IPS-15b (cell line): ENCODE results near the gene PLP2.
A peak's percentile ranks its signal among the peaks of the same experiment; 100 is the strongest.

Experiments used
- H3K27me3 ChIP-seq: one replicate; pipeline ENCODE4 v1.6.1; 2013; ENCODE audit warnings: low read length; ENCODE audit not compliant: control insufficient read depth, insufficient read depth
- H3K36me3 ChIP-seq: one replicate; pipeline ENCODE4 v1.6.1; 2013; ENCODE audit warnings: low read length; ENCODE audit not compliant: control insufficient read depth, insufficient read depth
- H3K4me1 ChIP-seq: one replicate; pipeline ENCODE4 v1.6.1; 2013; ENCODE audit warnings: mild to moderate bottlenecking, low read length; ENCODE audit not compliant: control insufficient read depth, insufficient read depth
- H3K4me3 ChIP-seq: one replicate; pipeline ENCODE4 v1.5.1; 2013; ENCODE audit warnings: low read depth, low read length
- H3K9ac ChIP-seq: one replicate; pipeline ENCODE4 v1.6.1; 2013; ENCODE audit warnings: low read depth, mild to moderate bottlenecking, low read length
- H3K9me3 ChIP-seq: one replicate; pipeline ENCODE4 v1.6.1; 2013; ENCODE audit warnings: mild to moderate bottlenecking, low read length; ENCODE audit not compliant: control insufficient read depth, insufficient read depth

PLP2 gene

DNA sequence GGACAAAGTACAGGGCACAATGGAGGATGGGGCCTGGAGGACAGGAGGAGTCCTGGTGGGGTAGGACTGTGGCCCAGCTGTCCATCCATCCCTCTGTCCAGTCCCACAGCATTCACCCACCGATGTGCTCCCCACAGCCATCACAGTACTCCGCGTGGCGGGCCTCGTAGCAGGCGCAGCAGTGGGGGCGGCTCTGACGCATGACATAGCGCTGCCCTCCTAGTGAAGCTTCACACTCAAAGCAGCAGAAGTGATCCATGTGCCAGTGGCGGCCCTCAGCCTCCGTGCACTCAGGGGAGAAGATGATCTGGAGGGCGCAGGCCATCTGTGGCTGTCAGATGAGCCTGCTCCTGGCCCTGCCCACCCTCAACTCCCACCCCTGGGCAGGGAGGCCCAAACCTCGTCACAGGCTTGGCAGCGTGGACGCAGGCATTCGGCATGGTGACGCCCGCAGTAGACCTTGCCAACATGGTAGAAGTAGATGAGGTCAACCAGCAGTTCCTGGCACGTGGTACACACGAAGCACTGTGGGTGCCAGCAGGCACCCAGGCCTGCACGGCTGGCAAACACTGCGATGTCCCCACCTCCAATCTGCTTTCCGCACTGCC, 6.3 kb downstream of the PLP2 start:
- Histone ChIP-seq H3K36me3 (peaks cover 17% of the 10 kb centered on the region), H3K9ac (no peak overlapping the region), H3K4me3 (no peak overlapping the region), H3K9me3 (no peaks in the 10 kb centered on the region), H3K27me3 (peaks cover 5% of the 10 kb centered on the region), H3K4me1 (no peaks in the 10 kb centered on the region)

DNA sequence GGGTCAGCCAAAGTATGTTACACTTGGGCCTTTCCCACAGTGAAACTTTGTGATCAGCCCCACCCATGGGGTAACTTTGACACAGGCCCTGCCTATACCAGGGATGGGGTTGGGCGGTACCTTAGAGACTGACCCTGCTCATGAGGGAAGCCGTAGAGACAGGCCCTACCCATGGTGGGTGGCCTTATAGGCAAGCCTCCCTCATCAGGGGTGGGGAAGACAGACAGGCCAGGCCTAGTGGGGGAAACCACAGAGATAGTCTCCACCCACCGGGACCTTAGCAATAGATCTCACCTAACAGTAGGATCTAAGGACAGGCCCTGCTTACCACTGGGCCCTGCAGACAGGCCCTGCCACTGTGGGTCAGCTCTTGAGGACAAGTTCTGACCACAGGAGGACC, 6.8 kb downstream of the PLP2 start:
- Histone ChIP-seq H3K36me3 (peaks cover 22% of the 10 kb centered on the region), H3K4me3 (no peak overlapping the region), H3K4me1 (no peaks in the 10 kb centered on the region), H3K9me3 (no peaks in the 10 kb centered on the region), H3K9ac (no peak overlapping the region), H3K27me3 (no peaks in the 10 kb centered on the region)

DNA sequence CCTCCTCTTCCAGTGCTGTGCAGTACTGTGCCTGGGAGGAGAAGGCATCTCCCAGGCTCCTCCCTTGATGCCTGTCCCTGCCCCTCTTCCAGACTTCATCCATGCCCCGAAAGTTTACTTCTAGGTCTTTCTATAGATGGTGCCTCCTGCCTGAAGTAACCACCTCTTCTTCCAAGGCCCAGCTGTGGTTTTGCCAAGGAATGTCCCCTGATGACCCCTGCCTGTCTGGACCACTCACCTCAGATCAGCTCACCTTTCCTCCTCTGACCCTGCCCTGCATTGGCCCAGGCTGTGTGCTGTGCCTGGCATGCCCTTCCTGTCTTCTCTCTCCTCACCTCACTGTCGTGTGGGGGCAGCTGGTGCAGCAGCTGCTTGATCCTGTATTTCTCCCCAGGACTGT, 7.7 kb downstream of the PLP2 start:
- no peaks in the 10 kb centered on the region for H3K4me1 ChIP-seq
- H3K9me3 ChIP-seq: no peaks in the 10 kb centered on the region
- H3K36me3 ChIP-seq: peaks cover 25% of the 10 kb centered on the region
- no peak overlapping the region for H3K4me3 ChIP-seq
- no peaks in the 10 kb centered on the region for H3K27me3 ChIP-seq
- no peak overlapping the region for H3K9ac ChIP-seq

DNA sequence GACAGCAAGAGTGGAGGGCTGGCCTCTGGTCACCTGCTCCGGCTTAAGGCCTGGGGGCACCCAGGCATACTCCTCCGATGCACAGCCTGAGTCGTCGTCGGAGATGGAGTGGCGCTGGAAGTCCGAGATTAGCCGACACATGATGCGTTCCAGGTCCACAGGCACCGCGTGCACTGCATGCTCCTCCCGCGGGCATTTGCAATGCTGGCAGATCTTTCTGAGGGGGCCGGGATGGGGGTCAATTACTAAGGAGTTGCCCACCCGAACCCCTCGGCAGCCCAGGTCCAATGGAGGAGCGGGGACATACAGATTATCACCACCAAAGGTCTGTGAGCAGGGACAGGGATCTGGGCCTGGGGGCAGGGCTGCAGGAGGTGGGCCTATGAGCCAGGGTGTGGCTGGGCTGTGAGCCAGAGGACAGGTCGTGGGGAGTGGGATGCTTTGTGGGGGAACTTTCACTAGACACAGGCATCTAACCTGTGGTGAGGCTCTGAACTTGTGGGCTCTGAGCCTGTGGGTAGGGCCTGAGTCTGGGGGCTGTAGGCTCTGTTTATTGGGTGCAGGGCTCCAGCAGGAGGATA, 12.1 kb downstream of the PLP2 start:
- H3K36me3 ChIP-seq: peaks cover 17% of the 10 kb centered on the region
- no peaks in the 10 kb centered on the region for H3K27me3 ChIP-seq
- no peaks in the 10 kb centered on the region for H3K9me3 ChIP-seq
- peak overlapping the region; percentile 26 for H3K4me3 ChIP-seq
- no peaks in the 10 kb centered on the region for H3K4me1 ChIP-seq
- no peak overlapping the region for H3K9ac ChIP-seq

DNA sequence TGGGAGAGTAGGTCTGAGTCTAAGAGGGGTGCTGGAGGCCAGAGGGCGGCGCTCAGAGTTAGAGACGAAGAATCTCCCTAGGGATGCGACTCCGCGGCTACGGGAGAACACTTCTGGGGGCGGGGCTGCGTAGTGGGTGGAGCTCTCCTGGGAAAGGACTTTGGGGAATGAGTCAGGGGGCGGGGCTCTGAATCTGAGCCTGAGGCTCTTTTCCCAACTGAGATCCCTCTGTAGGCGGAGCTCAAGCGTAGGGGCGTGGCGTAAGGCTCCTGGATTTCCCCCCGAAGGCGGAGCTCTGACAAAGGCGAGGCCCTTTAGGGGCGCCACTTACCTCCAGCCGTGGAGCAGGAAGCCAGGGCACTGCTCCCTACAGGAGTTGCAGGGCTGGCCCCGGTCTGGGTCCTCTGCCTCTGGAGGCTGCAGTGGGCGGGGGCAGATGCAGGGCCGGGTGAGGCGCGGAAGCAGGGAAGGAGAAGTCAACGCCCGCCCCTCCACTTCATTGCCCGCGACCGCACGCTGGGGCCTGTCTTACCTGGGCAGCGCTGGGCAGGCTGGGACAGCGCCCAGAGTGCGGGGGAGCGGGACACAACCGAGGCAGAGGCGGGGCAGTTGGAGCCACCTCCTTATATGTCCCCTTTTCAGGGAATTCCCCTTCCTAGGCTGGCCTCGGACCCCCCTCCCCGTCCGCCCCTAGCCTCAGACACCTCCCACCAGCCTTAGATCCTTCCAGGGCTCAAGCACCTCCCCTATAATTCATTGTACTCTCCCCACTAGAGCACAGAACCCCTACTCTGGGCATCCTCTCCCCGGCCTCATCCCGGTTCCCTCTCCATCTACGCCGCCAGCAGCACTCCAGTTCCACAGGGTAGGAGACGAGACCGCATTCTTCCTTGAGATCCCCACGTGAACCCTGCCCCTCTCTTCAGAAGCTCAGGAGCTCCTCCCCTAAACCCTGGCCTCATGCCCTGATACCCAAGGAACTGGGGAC, 12.9 kb downstream of the PLP2 start:
- H3K4me1 ChIP-seq: no peaks in the 10 kb centered on the region
- H3K9ac ChIP-seq: no peak overlapping the region
- peaks cover 13% of the 10 kb centered on the region for H3K36me3 ChIP-seq
- H3K9me3 ChIP-seq: no peaks in the 10 kb centered on the region
- peak overlapping the region; percentile 53 for H3K4me3 ChIP-seq
- no peaks in the 10 kb centered on the region for H3K27me3 ChIP-seq

DNA sequence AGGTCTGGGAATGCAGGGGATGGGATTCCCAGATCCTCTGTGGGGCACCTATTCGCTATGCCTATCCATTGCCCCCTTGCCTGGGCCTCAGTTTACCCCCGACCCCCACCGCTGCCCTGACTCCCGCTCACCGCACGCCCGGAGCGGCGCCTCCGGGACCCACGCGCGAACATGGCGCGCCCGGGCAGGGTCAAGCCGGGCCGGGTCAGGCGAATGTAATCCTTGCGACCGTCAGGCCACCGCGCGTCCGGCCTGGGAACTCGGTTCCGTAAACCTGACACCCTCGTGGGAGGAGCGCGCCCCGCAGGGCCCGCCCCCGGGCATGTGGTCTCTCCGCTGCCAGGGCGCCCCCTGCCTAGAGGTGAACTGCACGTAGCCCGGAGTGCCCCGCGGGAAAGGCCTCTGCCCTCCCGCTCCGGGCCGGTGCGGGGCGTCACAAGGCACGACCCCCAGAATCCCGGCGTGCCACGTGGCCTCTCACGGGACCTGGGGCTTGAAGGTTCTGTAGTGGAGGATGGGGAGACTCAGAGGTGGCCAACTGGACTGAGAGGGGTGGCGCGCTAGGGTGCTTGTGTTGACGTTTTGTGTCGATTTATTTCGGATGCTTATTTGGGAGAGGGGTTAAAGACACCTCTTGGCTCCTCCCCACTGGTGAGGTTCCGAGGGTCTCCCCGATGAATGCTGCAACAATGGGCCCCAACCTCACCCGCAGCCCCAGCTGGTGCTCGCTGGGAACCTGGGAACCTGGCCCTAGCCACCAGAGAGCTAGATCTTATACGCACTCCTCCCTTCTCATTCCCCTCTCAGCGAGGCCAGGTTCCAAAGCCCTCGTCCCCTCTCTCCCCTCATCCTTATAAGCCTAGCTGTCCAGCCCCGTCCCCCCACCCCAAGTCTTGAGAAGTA, 14.7 kb downstream of the PLP2 start, which contains the start of gene PRICKLE3:
TSS of gene PRICKLE3 (minus strand) at position 249 of the 903 bp plus-strand sequence. CDS start at position 173, 76 bp downstream.
- Histone ChIP-seq H3K4me1 (no peaks in the 10 kb centered on the region), H3K27me3 (no peaks in the 10 kb centered on the region), H3K9me3 (no peaks in the 10 kb centered on the region), H3K36me3 (peaks cover 8% of the 10 kb centered on the region), H3K9ac (no peak within 1 kb of the TSS), H3K4me3 (peak within 1 kb of the TSS; percentile 54)

DNA sequence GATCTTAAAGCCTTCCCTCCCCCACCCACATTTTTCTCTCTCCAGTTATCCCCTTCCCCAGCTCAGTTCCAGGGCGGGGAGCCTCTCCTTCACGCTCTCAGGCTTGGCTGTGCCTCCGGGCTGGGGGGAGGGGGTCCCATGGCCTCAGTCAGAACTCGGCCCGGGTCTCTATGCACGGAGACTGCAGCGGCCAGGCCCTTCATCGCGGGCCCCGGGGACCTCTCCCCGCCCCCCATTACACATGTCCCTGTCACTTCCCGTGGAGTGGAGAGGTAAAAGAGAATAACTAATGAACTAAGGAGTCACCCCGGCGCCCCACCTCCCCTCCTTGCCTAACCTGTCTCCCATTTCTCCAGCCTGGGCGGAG, 15.3 kb downstream of the PLP2 start:
- Histone ChIP-seq H3K4me1 (no peaks in the 10 kb centered on the region), H3K9ac (no peak overlapping the region), H3K4me3 (peak overlapping the region; percentile 54), H3K27me3 (no peaks in the 10 kb centered on the region), H3K36me3 (peaks cover 8% of the 10 kb centered on the region), H3K9me3 (no peaks in the 10 kb centered on the region)

DNA sequence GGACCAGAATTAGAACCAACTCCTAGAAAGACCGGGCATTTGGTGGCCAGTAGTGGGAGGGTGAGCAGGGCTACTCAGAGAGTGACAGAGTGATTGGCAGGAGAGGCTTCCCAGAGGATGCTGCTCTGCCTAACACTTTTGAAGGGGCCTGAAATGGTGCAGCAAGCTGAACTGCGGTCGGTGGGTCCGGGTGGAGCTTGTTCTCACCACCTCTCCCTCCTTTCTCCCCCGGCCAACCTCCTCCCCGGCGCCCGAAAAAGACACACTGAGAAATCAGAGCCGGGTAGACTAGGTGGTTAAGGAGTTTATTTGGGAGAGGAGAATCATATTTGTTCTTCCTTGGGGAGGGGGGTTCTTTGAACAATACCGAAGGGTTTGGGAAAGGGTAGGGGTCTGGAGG, 15.8 kb downstream of the PLP2 start:
- no peak overlapping the region for H3K9ac ChIP-seq
- no peaks in the 10 kb centered on the region for H3K27me3 ChIP-seq
- H3K9me3 ChIP-seq: no peaks in the 10 kb centered on the region
- H3K4me1 ChIP-seq: no peaks in the 10 kb centered on the region
- H3K4me3 ChIP-seq: peak overlapping the region; percentile 30
- peaks cover 8% of the 10 kb centered on the region for H3K36me3 ChIP-seq

DNA sequence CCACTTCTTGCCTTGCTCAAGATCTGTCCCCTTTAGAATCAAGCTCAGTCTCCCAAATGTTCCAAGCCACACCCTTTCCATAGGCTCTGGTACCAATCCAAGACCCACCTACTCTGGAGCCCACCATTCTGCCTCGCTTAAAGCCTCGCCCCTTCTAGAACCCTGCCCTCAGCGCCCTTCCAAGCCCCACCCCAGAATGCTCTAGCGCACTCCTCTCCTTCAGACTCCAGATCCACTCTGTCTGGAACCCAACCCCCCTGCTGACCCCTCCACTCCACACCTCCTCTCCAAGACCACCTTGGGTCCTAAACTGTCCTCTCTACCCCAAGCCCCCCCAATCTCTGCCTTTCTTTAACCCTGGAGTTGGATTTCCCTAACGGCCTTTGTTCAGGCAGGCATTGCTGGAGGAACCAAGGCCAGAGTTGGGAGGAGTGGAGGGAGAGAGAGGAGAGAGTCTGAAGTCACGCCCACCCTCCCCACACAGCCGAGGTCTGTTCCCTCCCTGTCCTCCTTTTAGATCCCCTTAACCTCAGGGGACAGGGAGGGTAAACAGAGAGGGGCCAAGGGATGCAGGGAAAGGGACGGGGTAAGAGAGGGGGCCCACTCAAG, 16.9 kb downstream of the PLP2 start:
- no peaks in the 10 kb centered on the region for H3K4me1 ChIP-seq
- no peaks in the 10 kb centered on the region for H3K9me3 ChIP-seq
- no peak overlapping the region for H3K4me3 ChIP-seq
- no peaks in the 10 kb centered on the region for H3K27me3 ChIP-seq
- H3K36me3 ChIP-seq: peaks cover 3% of the 10 kb centered on the region
- no peak overlapping the region for H3K9ac ChIP-seq

DNA sequence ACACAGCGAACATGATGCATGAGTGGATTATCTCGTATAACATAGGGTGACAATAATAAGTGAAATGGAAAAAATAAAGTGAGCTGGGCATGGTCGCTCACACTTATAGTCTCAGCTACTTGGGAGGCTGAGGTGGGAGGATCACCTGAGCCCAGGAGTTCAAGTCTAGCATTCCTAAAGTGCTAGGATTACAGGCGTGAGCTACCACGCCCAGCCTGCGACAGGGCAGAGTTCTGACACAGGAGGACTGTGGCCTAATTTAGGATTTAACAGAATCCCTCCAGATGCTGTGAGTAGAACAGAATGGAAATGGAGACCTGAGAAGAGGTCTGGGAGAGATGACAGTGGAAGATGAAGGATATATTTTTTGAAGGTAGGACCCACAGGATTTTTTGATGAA, 17.9 kb downstream of the PLP2 start:
- H3K27me3 ChIP-seq: no peaks in the 10 kb centered on the region
- no peak overlapping the region for H3K4me3 ChIP-seq
- no peaks in the 10 kb centered on the region for H3K9me3 ChIP-seq
- H3K9ac ChIP-seq: no peak overlapping the region
- H3K36me3 ChIP-seq: no peaks in the 10 kb centered on the region
- H3K4me1 ChIP-seq: no peaks in the 10 kb centered on the region
